SU-DHL-6 (cell line): ENCODE measurements around the gene C10orf62.

Experiments
- CTCF ChIP-seq: fragments of 200-600 bp; sonication (generic); IDR thresholded peaks from one replicate; pipeline ENCODE4 v1.5.1; 2017; ENCODE audit warnings: antibody characterized with exemption, mild to moderate bottlenecking, low read length, moderate library complexity; ENCODE audit not compliant: insufficient read depth, poor library complexity, severe bottlenecking
- EZH2phosphoT487 ChIP-seq: fragments of 200-600 bp; sonication (generic), shearing (Covaris generic); conservative IDR thresholded peaks from 2 replicates; pipeline ENCODE4 v1.6.1; 2018; ENCODE audit warnings: mild to moderate bottlenecking, antibody characterized with exemption, low read length, moderate library complexity, mixed read lengths

- TF ChIP-seq CTCF (no peak), EZH2phosphoT487 (no peak)
Observed at GRCh38 chr10:97573021-97573420, 16.5 kb upstream of the C10orf62 start.
